Activated T-helper 2 cell treated with anti-CD3 and anti-CD28 coated beads, Interferon-gamma antibody, Interleukin-2, Interleukin-4, amounts not matched to agents 10 μg/mL and 5 μg/mL and 100 μg/mL, durations not matched to agents 14 hours and 24 hours and 36 hours (primary cell): ENCODE results near the gene MPHOSPH10. TPM values are rescaled to one million over a fixed set of nuclear protein-coding genes. Genes with fewer than 3 reads are reported as not detected.
"Not testable (repeated sequence)": the region's sequence is repeated elsewhere in the genome, so short reads cannot be mapped to it uniquely, and the experiment has no call there.

Source experiments
- DNase-seq: peaks from one replicate; pipeline ENCODE4 v3.0.0; 2021; ENCODE audit warnings: low spot score
- H3K27ac Mint-ChIP-seq: one replicate; pipeline ENCODE4 v1.8.0; 2021; ENCODE audit warnings: mixed read lengths
- H3K27me3 Mint-ChIP-seq: one replicate; pipeline ENCODE4 v1.8.0; 2021; ENCODE audit warnings: low read depth, mixed read lengths
- H3K36me3 Mint-ChIP-seq: one replicate; pipeline ENCODE4 v1.8.0; 2021; ENCODE audit warnings: low read depth, mixed read lengths
- H3K4me1 Mint-ChIP-seq: one replicate; pipeline ENCODE4 v1.8.0; 2021; ENCODE audit warnings: low read depth, mixed read lengths
- H3K4me3 Mint-ChIP-seq: one replicate; pipeline ENCODE4 v1.8.0; 2021; ENCODE audit warnings: low read depth, mild to moderate bottlenecking, moderate library complexity, mixed read lengths
- H3K9me3 Mint-ChIP-seq: one replicate; pipeline ENCODE4 v1.8.0; 2021; ENCODE audit warnings: mixed read lengths
- intact Hi-C: fragments of 100-400 bp; cut with micrococcal nuclease; formaldehyde crosslinking; loops from one replicate; pipeline ENCODE4 v1.15.1; 2023
- total RNA-seq: library from RNA; stranded (reverse); gene quantifications from 2 replicates; pipeline ENCODE4 v1.2.3, GENCODE V29; 2022

MPHOSPH10 gene, protein sequence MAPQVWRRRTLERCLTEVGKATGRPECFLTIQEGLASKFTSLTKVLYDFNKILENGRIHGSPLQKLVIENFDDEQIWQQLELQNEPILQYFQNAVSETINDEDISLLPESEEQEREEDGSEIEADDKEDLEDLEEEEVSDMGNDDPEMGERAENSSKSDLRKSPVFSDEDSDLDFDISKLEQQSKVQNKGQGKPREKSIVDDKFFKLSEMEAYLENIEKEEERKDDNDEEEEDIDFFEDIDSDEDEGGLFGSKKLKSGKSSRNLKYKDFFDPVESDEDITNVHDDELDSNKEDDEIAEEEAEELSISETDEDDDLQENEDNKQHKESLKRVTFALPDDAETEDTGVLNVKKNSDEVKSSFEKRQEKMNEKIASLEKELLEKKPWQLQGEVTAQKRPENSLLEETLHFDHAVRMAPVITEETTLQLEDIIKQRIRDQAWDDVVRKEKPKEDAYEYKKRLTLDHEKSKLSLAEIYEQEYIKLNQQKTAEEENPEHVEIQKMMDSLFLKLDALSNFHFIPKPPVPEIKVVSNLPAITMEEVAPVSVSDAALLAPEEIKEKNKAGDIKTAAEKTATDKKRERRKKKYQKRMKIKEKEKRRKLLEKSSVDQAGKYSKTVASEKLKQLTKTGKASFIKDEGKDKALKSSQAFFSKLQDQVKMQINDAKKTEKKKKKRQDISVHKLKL
- 52.3 and 54.3 TPM in 2 replicates for total RNA-seq

DNA sequence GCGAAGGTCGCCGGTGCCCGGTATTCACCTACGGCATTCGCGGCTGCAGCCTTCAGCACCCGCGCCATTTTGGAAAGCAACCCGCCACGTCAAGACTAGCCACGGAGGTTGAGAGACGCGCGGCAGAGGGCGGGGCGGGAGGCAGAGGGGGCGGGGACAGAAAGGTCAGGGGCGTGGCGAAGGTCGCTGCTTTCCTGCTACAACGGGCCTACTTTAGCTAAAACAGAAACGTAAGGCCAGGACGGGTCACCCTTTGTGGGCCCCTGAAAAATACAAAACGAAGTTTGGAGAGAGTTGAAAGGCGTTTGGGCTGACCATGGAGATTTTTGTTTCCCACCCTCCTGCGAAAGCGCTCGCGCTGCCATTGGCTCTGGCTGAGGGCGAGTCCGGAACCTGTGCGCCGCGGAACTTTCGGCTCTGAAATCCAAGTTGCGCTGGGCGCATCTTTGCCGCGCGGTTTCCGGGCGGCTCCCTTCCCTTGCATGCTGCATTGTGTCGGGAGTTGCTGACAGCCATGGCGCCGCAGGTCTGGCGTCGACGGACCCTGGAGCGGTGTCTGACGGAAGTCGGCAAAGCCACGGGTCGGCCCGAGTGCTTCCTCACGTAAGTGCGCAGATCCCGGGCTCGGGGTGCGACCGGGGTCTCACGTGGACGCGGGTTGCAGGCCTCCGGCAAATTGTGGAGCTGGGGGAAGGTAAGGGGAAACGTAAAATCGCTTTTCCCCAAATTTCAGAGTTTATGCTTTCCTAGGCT, at the start of gene MPHOSPH10, which contains the start of gene MCEE:
TSS of gene MPHOSPH10 (plus strand) at position 483 of the 753 bp plus-strand sequence. CDS start at position 515, 32 bp downstream.
TSS of gene MCEE (minus strand) at position 78 of the 753 bp plus-strand sequence. CDS start at position 68, 10 bp downstream.
- Mint-ChIP-seq H3K36me3 (peaks cover 20% of the 10 kb centered on the region), H3K27ac (no peak within 1 kb of the TSS), H3K4me1 (peaks cover 13% of the 10 kb centered on the region), H3K27me3 (no peaks in the 10 kb centered on the region), H3K4me3 (no peak within 1 kb of the TSS), H3K9me3 (no peaks in the 10 kb centered on the region)
- intact Hi-C loops, result loop anchor here (1.0 to 10.0 kb wide), 4 partner anchors 62 to 200 kb away; partner anchors contain the start of genes NAGK, PAIP2B and ZNF638
- DNase-seq, result peak; percentile 87

DNA sequence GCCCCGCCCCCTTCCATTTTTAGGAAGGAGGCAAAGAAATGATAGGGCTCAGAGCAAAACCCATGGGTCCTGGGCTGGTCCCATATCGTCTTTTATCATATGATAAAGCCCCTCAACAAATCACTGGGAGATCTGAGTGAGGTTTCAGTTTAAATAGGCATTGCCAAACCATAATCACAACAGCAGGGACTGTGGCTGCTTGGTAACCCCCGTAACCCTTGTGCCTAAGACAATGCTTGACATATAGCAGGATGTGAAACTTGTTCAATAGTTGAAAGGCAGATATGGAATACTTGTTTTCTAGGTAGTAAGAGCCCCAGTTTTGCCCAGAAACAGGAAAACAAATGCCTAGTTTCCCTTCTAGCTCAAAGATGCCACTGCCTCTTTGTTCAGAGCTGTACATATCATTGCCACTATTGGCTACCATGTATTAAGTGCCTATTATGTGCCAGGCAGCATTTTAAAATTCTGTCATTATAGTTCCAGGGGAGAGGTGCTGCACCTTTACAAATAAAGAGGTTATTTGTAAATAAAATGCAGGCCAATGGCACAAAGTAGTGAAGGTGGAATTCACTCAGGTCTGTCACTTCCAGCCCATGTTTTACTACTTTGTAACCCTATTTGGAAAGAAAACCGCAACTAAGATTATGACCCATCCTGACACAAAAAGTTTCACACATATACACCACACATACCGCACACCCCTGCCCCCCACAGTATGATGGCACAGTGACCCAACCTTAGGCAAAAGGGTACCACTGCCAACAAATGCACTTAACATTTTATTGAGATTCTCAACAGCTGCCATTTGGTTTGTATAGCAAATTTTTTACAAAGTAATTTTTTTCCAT, 47.8 kb upstream of the MPHOSPH10 start:
- Mint-ChIP-seq H3K27me3 (peaks cover 15% of the 10 kb centered on the region), H3K4me3 (no peak overlapping the region), H3K36me3 (peaks cover 10% of the 10 kb centered on the region), H3K27ac (peak overlapping the region; percentile 18), H3K4me1 (peaks cover 8% of the 10 kb centered on the region), H3K9me3 (no peaks in the 10 kb centered on the region)
- intact Hi-C loops, result no loop called here
- no peak for DNase-seq

DNA sequence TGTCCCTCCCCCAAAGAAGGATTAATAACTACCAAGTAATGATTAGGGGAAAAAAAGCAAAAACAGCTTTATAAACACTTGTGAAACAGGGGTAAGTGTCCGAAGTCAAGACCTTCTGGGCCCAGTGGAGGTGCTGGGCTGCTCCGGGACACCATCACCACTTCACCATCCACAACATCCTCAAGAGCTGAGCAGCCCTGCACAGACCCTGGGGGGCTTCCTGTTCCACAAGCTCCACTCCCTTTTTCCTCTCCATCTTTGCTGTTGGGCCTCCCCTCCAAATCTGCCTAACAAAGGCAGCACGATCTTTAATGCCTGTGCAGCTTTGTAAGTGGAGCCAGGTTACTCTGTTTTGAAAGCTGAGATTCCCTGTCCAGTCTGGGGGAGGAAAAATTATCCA, 47.1 kb upstream of the MPHOSPH10 start:
- H3K4me3 Mint-ChIP-seq, H3K4me1 Mint-ChIP-seq, H3K27ac Mint-ChIP-seq, H3K9me3 Mint-ChIP-seq, H3K36me3 Mint-ChIP-seq, intact Hi-C loops, DNase-seq: not testable (repeated sequence)
- peaks cover 18% of the 10 kb centered on the region for H3K27me3 Mint-ChIP-seq

DNA sequence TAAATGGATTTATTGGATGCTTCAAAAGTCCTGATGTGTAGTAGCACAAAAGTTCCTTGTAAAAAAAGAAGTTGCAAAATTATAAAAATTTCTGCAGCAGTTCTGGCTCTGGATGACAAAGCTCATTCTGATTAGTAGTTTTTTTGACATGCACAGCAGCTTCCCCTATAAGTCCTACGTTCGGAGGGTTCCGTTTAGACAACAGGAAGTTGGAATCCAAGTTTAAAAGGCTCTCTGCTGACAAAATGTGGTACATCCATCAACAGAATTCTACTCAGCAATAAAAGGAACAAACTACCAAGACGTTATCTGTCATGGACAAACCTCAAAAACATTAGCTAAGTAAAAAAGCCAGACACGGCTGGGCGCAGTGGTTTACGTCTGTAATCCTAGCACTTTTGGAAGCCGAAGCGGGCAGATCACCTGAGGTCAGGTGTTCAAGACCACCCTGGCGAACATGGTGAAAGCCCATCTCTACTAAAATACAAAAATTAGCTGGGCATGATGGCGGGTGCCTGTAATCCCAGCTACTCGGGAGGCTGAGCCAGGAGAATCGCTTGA, 46.6 kb upstream of the MPHOSPH10 start:
- H3K4me1 Mint-ChIP-seq, DNase-seq, H3K27ac Mint-ChIP-seq, H3K36me3 Mint-ChIP-seq, intact Hi-C loops, H3K9me3 Mint-ChIP-seq, H3K4me3 Mint-ChIP-seq: not testable (repeated sequence)
- H3K27me3 Mint-ChIP-seq, result peaks cover 20% of the 10 kb centered on the region

DNA sequence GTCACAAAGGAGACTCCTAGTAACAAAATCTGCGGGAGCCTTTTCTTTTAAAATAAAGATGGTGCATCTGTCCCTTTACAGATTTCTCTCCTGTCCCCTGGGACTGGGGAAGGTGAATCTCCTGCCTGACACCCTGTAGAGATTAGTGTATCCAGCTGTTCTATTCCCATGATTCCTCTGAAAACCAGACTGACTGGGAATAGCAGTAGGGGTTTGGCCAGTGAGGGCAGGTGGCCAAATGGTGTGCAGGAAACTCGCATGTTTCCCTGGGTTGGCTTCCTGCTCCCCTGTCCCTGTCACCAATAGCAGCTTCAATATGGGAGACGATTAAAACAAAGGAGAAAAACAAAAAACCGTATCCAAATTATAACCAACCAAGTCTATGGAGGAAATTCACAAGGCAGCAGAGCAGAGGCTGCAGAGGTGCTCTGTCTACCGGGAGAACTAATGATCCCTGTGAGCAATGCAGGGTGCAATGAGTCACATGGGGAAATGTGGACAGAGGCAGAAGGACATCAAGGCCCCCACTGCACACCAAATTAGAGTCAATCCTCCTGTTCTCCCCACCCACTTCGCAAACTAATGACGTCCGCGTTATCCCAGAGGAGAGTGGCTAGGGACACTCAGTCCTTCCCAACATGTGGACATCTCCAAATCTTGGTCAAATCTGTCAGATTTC, 45.0 kb upstream of the MPHOSPH10 start:
- intact Hi-C loops, DNase-seq, H3K4me1 Mint-ChIP-seq, H3K36me3 Mint-ChIP-seq, H3K27ac Mint-ChIP-seq, H3K9me3 Mint-ChIP-seq, H3K4me3 Mint-ChIP-seq: not testable (repeated sequence)
- H3K27me3 Mint-ChIP-seq, result peaks cover 23% of the 10 kb centered on the region

DNA sequence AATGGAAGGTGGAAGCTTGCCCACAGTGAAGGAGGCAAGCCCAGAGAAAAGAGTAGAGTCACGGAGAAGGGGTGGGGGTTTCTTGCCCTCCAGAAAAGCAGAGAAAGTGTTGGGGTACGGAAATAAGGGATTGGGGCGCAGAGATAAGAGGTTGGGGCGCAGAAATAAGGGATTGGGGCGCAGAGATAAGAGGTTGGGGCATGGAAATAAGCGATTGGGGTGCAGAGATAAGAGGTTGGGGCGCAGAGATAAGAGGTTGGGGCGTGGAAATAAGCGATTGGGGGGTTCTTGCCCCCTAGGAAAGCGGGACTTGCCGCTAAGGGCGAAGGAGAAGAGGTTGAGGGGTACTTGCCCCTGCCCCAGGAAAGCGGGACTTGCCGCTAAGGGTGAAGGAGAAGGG, 41.0 kb upstream of the MPHOSPH10 start:
- peaks cover 21% of the 10 kb centered on the region for H3K27me3 Mint-ChIP-seq
- H3K36me3 Mint-ChIP-seq, intact Hi-C loops, DNase-seq, H3K4me1 Mint-ChIP-seq, H3K4me3 Mint-ChIP-seq, H3K9me3 Mint-ChIP-seq, H3K27ac Mint-ChIP-seq: not testable (repeated sequence)

DNA sequence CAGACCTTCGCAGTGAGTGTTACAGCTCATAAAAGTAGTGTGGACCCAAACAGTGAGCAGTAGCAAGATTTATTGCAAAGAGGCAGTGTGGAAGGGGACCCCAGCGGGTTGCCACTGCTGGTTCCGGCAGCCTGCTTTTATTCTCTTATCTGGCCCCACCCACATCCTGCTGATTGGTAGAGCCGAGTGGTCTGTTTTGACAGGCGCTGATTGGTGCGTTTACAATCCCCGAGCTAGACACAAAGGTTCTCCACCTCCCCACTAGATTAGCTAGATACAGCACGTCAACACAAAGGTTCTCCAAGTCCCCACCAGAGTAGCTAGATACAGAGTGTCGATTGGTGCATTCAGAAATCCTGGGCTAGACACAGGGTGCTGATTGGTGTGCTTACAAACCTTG, 38.6 kb upstream of the MPHOSPH10 start:
- H3K9me3 Mint-ChIP-seq, DNase-seq, H3K4me1 Mint-ChIP-seq, H3K27ac Mint-ChIP-seq, H3K4me3 Mint-ChIP-seq, intact Hi-C loops, H3K36me3 Mint-ChIP-seq: not testable (repeated sequence)
- H3K27me3 Mint-ChIP-seq, result peaks cover 15% of the 10 kb centered on the region

DNA sequence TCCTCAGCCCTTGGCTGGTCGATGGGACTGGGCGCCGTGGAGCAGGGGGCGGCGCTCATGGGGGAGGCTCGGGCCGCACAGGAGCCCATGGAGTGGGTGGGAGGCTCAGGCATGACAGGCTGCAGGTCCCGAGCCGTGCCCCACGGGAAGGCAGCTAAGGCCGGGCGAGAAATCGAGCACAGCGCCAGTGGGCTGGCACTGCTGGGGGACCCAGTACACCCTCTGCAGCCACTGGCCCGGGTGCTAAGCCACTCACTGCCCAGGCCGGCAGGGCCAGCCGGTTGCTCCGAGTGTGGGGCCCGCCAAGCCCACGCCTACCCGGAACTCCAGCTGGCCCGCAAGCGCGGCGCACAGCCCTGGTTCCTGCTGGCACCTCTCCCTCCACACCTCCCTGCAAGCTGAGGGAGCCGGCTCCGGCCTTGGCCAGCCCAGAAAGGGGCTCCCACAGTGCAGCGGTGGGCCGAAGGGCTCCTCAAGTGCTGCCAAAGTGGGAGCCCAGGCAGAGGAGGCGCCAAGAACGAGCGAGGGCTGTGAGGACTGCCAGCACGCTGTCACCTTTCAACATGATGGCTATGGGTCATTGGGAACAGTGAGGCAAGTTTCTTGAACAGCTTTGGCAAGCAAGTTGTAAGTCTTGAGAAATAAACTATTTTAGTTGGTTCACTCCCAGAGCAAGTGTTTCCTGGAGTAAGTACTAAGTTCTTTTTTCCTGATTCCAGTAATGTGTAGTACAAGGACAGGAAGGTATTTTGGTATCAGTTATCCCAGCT, 37.8 kb upstream of the MPHOSPH10 start:
- H3K27ac Mint-ChIP-seq, H3K4me1 Mint-ChIP-seq, H3K36me3 Mint-ChIP-seq, DNase-seq, intact Hi-C loops, H3K9me3 Mint-ChIP-seq, H3K4me3 Mint-ChIP-seq: not testable (repeated sequence)
- peaks cover 14% of the 10 kb centered on the region for H3K27me3 Mint-ChIP-seq

DNA sequence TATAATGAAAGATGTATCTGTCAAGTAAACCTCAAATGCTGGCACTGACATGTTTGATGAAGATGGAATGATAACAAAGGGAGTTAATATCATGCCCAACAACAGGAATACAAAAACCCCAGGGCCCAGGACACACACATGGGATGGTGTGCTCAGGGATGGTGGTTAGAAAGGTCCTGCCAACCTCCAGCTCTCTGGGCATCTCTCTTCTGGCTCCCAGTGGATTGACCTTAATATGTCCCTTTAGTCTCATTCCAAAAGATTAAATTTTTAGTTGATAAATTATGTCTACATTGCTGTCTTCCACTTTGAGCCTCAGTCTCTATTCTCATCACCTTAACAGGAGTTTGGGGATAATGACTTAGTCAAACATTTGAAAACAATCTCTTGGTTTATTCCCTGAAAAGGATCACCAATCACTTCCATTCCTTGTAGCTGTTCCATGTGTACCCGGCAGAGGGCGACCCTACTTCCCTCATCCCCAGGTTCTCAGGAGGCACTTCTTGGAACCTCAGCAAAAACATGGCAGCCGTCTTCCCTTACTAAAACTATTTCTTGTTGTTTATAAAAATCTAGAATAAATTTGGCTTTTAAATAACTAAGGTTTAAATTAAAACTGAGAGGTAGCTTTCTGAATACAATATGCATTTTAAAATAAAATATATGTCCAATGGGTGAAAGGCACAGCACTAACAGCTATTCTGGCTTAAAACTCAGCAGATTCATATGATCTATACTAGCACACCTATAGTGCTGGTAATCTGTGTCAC, 30.1 kb upstream of the MPHOSPH10 start:
- peaks cover 4% of the 10 kb centered on the region for H3K4me1 Mint-ChIP-seq
- H3K27me3 Mint-ChIP-seq, result peaks cover 5% of the 10 kb centered on the region
- no peaks in the 10 kb centered on the region for H3K36me3 Mint-ChIP-seq
- H3K9me3 Mint-ChIP-seq, result no peaks in the 10 kb centered on the region
- no peak overlapping the region for H3K27ac Mint-ChIP-seq
- peak; percentile 15 for DNase-seq
- intact Hi-C loops, result no loop called here
- H3K4me3 Mint-ChIP-seq, result no peak overlapping the region

DNA sequence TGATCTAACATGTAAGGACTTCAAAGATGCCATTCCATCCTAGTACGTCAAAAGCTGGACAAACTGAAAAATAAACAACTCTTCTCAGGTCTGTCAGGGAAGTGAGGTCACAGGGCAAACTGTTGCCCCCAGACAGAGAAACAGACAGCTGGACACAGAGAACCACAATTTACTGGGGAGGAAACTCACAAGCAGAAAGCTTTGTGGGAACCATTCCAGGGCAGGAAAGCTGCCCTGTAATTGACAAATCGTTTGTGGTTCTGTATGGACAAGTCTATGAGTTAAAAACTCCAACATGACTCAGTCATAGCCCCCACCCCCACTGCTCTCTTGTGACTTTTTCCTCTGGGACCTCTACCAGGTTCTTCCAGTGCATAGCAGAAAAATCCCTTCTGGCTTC, 28.8 kb upstream of the MPHOSPH10 start:
- H3K27ac Mint-ChIP-seq, result no peak overlapping the region
- intact Hi-C loops, result no loop called here
- DNase-seq, result no peak
- peaks cover 5% of the 10 kb centered on the region for H3K27me3 Mint-ChIP-seq
- peaks cover 4% of the 10 kb centered on the region for H3K4me1 Mint-ChIP-seq
- no peaks in the 10 kb centered on the region for H3K36me3 Mint-ChIP-seq
- no peak overlapping the region for H3K4me3 Mint-ChIP-seq
- no peaks in the 10 kb centered on the region for H3K9me3 Mint-ChIP-seq
